ENCODE data around the gene ATRNL1.
"Not testable (repeated sequence)": the region's sequence is repeated elsewhere in the genome, so short reads cannot be mapped to it uniquely, and the experiment has no call there.

Gene ATRNL1

GRCh38 chr10:115222039-115222438, 128.9 kb downstream of the ATRNL1 start:
- DNase-seq: no peak

GRCh38 chr10:115239761-115240160, 146.6 kb downstream of the ATRNL1 start:
- no peak for DNase-seq

- no peak for DNase-seq
Observed at GRCh38 chr10:115250784-115251183, 157.6 kb downstream of the ATRNL1 start.

DNA sequence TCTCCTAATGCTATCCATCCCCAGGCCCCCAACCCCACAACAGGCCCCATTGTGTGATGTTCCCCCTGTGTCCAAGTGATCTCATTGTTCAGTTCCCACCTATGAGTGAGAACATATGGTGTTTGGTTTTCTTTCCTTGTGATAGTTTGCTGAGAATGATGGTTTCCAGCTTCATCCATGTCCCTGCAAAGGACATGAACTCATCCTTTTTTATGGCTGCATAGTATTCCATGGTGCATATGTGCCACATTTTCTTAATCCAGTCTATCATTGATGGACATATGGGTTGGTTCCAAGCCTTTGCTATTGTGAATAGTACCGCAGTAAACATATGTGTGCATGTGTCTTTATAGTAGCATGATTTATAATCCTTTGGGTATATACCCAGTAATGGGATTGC, 160.6 kb downstream of the ATRNL1 start:
- not testable (repeated sequence) for DNase-seq

DNA sequence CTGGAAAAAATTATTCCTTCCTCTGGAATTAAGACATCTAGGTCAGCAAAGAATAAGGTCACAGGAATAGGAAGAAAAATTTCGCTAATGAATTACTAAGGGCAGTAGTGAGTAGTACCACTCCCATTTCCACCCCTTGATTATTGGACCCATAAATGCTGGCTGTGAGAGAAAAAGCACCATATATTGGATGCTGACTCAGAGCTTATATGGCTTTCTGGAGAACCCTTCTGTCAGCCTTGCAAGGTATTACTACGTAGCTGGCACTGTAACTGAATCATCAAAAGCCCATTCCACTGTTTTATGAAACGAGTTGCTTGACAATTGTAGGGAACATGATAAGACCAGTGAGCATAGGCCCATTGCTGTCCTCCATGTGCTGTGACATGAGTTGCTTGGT, 179.3 kb downstream of the ATRNL1 start:
- no peak for DNase-seq

DNA sequence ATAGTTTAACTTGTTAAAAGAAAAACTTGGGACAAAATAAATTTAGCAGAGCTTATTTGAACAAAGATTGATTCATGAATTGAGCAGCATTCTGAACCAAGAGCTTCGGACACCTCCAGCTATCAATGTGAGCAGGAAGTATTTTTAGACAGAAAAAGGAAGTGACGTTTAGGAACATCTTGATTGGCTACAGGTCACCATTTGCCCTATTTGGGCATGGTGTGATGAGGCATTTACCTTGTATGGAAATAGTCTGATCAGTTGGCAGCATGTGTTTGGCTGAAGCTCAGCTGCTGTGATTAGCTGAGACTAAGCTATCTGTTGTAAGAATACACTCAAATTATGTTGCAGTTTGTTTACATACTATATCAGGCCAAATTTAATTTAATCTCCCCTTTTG, 185.1 kb downstream of the ATRNL1 start:
- DNase-seq: no peak

GRCh38 chr10:115295213-115295805, 202.1 kb downstream of the ATRNL1 start:
- no peak for DNase-seq

GRCh38 chr10:115300080-115300479, 206.9 kb downstream of the ATRNL1 start:
- DNase-seq: no peak

DNA sequence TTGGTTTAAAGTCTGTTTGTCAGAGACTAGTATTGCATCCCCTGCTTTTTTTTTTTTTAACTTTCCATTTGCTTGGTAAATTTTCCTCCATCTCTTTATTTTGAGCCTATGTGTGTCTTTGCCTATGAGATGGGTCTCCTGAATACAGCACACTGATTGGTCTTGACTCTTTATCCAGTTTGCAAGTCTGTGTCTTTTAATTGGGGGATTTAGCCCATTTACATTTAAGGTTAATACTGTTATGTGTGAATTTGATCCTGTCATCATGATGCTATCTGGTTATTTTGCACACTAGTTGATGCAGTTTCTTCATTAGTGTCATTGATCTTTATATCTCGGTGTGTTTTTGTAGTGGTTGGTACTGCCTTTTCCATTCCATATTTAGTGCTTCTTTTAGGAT, 226.5 kb downstream of the ATRNL1 start:
- DNase-seq: not testable (repeated sequence)

DNA sequence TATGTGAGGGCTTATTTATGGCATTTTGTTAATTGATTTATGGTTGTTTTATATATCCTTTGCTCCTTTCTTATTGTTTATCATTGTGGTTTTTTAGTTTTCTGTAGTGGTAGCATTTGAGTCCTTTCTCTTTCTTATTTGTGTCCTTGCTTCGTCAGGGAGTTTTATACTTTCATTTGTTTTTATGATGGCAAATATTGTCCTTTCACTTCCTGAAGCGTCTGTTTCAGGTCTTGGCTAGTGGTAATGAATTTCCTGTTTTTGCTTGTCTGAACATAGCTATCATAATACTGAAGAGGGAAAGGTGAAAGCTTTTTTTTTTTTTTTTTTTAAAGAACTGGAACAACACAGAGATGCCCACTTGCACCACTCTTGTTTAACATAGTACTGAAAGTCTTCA, 228.2 kb downstream of the ATRNL1 start:
- DNase-seq: no peak

GRCh38 chr10:115328331-115328730, 235.2 kb downstream of the ATRNL1 start:
- no peak for DNase-seq

DNA sequence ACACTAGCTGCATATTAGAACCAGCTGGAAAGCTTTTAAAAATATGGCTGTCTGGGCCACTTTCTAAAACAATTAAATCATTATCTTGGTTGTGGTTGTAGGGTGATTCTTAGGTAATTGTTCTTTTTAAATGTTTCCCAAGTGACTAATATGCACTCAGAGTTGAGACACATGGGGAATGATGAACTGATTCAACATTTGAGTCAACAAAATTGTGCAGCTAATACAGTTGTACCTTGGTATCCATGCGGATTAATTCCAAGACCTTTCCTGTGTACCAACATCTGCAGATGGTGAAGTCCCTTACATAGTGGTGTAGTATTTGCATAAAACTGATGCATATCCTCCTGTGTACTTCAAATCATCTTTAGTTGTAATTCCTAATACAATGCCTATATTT, 242.2 kb downstream of the ATRNL1 start:
- no peak for DNase-seq

DNA sequence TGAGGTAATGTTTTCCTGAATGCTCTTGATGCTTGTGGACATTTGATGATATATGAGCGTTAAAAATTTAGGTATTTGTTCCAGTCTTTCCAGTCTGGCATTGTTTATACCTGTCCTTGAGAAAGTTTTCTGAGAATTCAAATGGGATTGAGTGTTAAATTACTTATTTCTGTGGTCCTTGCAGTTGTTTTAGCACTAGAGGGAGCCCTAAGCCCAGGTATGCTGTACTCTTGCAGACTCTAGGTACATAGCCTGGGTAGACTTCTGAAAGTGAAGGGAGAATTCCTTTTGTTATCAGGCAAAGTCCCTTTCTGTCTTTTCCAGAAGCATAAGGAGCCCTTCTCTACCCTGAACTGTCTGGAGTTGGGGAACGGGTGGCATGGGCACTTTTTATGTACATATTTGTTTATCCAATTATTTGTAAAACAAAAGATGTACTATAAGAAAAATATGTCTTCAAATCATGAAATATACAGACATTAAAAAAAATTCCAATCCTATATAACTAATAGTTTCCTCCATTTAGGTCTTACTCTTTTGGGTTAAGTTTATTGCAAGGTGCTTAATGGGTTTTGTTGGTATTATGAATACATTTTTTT, 262.1 kb downstream of the ATRNL1 start:
- DNase-seq: no peak

DNA sequence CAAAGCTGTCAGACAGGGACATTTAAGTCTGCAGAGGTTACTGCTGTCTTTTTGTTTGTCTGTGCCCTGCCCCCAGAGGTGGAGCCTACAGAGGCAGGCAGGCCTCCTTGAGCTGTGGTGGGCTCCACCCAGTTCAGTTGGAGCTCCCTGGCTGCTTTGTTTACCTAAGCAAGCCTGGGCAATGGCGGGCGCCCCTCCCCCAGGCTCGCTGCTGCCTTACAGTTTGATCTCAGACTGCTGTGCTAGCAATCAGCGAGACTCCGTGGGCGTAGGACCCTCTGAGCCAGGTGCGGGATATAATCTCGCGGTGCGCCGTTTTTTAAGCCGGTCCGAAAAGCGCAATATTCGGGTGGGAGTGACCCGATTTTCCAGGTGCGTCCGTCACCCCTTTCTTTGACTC, 274.8 kb downstream of the ATRNL1 start:
- DNase-seq: not testable (repeated sequence)

GRCh38 chr10:115379064-115379463, 285.9 kb downstream of the ATRNL1 start:
- no peak for DNase-seq

- no peak for DNase-seq
Observed at GRCh38 chr10:115384665-115385064, 291.5 kb downstream of the ATRNL1 start.

DNA sequence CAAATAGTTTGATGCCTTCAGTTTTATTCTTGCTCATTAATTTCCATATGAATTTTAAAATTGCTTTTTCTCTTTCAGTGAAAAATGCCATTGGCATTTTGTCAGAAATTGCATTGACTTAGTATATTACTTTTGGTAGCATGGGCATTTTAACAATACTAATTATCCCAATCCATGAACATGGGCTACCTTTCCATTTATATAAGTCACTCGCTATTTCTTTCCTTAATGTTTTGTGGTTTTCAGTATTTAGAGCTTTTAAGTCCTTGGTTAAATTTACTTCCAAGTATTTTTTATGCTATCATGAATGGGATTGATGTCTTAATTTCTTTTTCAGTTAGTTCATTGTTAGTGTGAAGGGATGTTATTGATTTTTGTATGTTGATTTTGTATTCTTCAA, 297.4 kb downstream of the ATRNL1 start:
- DNase-seq: no peak

GRCh38 chr10:115398026-115398425, 304.9 kb downstream of the ATRNL1 start:
- DNase-seq: no peak

DNA sequence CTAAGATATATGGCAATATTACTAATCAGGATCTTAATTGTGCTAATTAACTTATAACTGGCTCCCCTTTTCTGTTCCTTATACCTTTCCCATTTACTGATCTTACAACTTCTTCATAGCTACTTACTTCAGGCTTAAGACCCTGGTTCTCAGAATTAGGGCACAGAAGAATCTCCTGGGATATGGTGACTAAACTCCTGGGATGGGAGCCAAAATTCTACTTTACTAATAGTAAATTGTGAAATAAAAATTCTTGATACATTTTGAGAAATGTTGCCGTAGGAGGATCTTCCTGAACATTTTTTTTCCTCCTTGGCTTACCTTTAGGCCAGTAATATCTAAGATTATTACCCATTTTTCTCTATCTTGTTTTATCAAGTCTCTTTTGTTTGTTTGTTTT, 309.5 kb downstream of the ATRNL1 start:
- no peak for DNase-seq

GRCh38 chr10:115405838-115406237, 312.7 kb downstream of the ATRNL1 start:
- DNase-seq: not testable (repeated sequence)

DNA sequence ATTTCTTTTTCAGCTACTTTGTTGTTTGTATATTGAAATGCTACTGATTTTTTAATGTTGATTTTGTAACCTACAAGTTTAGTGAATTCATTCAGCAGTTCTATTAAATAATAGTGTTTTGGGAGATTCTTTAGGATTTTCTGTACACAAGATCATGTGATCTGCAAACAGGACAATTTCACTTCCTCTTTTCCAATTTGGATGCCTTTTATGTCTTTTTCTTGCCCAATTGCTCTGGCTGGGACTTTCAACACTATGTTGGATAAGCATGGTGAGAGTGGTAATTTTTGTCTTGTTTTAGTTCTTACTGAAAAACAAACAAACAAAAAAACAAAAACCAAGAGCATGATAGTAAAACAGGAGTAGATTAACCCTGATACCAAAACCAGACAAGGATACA, 316.2 kb downstream of the ATRNL1 start:
- no peak for DNase-seq

DNA sequence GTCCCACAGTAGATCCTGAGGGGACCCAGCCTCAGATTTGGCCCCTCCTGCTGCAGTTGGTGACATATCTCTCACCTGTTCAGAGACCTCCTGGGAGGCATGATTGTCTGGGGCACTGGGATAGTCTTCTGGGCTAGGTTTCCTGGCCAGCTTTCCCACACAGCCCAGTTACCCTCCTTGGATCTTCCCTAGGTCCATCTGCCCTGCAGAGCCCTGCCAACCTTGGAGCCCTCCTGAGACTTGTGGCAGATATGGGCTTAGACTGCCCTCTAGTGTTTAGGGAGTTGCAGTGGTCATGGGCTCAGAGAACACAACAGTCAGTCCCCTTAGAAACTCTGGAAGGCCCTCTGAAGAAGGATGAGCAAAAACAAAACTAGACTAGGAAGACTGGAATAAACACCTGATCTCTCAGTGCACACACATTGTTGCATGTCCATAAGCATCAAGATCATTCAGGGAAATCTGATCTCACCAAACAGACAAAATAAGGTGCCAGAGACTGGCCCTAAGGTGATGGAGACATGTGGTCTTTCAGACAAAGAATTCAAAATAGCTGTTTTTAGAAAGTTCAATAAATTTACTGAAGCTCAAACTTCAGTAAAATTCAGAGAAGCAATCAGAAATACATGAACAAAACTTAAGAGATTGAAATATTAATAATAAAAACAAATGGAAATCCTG, 324.6 kb downstream of the ATRNL1 start:
- no peak for DNase-seq

DNA sequence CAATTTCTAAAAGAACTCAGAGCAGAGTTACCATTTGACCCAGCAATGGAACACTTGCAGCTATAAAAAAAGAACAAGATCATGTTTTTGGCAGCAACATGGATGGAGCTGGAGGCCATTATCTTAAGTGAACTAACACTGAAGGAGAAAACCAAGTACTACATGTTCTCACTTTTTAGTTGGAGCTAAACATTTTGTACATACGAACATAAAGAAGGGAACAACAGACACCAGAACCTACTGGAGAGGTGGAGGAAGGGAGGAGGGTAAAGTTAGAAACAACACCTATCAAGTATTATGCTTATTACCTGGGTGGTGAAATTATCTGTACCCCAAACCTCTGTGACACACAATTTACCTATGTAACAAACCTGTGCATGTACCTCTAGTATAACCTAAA, 329.5 kb downstream of the ATRNL1 start:
- no peak for DNase-seq

DNA sequence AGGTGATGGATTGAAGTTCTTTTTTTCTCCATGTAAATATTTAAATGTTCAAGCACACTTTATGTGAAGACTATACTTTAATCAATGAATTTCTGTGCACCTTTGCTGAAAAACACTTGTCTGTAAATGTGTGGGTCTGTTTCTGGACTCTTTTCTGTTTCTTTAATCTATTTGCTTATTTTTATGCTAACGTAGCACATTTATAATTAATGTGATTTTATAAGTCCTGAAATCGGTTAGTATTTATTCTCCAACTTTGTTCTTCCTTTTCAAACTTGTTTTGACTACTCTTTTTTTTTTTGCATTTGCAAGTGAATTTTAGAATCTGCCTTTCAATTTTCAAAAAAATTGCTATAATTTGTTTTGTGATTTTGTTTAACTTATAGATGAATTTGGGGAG, 334.4 kb downstream of the ATRNL1 start:
- DNase-seq: no peak

All from right forelimb (tissue), 1 donor.